GM19438 (cell line): ENCODE measurements around the gene PACC1.
"Not testable (repeated sequence)": the region's sequence is repeated elsewhere in the genome, so short reads cannot be mapped to it uniquely, and the experiment has no call there.

Experiments
- ATAC-seq: cut with Tn5 transposase; IDR thresholded peaks from one replicate; pipeline ENCODE4 v1.9.1; 2021; ENCODE audit warnings: low read depth; ENCODE audit not compliant: unreplicated experiment

PACC1 gene

DNA sequence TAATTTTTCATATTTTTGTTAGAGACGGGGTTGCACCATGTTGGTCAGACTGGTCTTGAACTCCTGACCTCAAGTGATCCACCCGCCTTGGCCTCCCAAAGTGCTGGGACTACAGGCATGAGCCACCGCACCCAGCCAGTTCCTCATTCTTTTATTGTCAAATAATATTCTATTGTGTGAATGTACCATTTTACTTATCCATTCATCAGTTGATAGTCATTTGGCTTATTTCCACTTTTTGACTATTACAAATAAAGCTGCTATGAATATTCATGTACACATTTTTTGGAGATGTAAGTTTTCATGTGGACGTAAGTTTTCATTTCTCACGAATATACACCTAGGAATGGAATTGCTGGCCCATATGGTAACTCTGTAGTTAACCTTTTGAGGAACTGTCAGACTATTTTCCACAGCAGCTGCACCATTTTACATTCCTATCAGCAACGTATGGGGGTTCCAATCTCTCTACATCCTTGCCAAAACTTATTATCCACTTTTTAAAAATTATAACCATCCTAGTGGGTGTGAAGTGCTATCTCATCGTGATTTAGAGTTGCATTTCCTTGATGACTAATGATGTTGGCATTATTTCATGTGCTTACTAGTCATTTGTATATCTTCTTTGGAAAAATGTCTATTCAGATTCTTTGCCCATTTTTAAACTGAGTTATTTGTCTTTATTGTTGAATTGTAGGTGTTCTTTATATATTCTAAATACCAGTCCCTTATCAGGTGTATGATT lies 12.7 kb downstream of the PACC1 start:
- ATAC-seq, result no peak

- no peak for ATAC-seq
Observed at GRCh38 chr1:212401042-212401441, 13.6 kb downstream of the PACC1 start.

GRCh38 chr1:212397171-212397570 lies 17.5 kb downstream of the PACC1 start:
- ATAC-seq, result no peak

GRCh38 chr1:212396638-212397037 lies 18.0 kb downstream of the PACC1 start:
- ATAC-seq, result no peak

DNA sequence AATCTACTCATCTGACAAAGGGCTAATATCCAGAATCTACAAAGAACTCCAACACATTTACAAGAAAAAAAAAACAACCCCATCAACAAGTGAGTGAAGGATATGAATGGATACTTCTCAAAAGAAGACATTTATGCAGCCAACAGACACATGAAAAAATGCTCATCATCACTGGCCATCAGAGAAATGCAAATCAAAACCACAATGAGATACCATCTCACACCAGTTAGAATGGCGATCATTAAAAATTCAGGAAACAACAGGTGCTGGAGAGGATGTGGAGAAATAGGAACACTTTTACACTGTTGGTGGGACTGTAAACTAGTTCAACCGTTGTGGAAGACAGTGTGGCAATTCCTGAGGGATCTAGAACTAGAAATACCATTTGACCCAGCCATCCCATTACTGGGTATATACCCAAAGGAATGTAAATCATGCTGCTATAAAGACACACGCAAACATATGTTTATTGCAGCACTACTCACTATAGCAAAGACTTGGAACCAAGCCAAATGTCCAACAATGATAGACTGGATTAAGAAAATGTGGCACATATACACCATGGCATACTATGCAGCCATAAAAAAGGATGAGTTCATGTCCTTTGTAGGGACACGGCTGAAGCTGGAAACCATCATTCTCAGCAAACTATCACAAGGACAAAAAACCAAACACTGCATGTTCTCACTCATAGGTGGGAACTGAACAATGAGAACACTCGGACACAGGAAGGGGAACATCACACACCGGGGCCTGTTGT lies 18.8 kb downstream of the PACC1 start:
- ATAC-seq, result not testable (repeated sequence)

DNA sequence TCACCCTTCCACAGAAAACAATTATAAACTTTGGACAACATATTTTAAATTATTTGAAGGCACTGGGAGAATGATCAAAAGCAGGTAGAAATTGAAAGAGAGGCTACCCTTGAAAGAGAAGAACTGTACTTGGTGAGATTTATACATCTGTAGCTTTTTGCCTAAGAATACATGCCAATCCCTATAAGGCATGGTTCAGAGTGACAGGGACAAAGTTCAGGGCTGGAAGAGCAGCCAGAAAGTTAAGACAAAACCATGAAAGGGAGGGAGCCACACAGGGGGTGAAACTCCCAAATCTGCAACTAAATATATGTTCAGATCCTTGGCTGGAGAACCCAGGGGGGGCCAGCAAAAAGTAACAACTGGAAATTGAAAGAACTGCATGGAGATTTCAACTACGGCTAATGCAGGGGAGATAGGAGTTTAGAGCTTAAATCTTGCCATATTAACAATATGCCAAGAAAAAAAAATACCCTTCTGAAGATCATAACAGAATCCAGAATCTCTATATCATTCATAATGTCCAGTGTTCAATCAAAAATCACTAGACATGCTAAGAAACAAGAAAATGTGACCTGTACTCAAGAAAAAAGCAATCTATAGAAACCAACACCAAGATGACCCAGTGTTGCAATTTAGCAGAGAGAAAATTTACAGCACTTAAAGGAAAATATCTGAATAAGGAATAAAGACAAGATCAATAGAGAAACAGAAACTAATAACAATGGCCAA lies 25.5 kb downstream of the PACC1 start:
- no peak for ATAC-seq

DNA sequence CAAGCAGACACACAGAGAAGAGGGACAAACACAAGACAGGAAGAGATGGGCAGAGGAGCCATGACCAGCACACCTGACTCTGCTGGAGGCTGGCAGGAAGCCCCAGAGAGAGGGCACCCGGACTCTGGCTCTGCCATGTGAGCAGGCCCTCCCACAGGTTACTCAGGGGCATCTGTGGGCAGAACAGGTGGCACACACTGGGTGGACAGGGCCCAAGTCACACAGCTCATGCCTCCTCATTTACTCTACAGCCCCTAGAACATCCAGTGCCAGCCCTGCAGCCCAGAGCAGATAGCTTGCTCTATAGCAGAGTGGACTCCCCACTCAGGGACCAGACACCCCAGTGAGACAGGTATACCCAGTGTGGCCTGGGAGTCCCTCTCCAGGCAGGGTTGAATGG lies 28.7 kb downstream of the PACC1 start:
- no peak for ATAC-seq

- ATAC-seq, result no peak
Observed at GRCh38 chr1:212381397-212382035, 33.2 kb downstream of the PACC1 start.

- no peak for ATAC-seq
Observed at GRCh38 chr1:212379366-212379765, 35.3 kb downstream of the PACC1 start.

- no peak for ATAC-seq
Observed at GRCh38 chr1:212377644-212378043, 37.0 kb downstream of the PACC1 start.

DNA sequence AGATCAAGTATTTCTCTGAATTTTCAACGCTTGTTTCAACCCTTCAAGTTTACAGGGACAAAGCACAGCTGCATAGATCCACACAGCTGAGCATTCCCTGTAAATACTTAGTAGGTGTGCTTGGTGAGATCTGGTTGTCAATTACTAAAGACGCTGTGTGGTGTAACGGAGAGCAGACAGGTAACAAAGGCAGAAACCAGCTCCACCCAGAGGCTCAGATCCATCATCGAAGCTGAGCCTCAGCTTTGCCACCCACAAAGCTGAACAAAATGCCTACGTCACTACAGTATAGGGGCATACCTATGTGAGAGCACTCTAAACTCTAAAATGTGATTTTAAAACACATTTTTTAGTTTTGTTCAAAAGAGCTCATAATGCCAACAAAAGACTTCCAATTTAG lies 38.7 kb downstream of the PACC1 start:
- ATAC-seq, result no peak

DNA sequence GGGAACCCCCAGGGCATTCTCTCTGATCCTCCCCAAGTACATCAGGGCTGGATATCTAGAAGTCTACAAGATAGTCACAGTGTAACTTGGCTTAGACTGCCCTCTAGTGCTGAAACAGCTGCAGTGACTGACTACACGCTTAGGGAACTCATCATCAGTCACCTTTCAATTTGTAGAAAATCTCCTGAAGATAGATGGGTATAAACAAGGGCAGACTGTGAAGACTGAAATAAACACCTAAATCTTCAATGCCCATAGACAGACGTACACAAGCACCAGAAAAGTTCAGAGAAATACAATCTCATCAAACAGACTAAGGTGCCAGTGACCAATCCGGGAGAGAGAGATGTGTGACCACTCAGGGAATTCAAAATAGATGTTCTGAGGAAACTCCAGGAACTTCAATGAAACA lies 46.6 kb downstream of the PACC1 start:
- ATAC-seq, result no peak

DNA sequence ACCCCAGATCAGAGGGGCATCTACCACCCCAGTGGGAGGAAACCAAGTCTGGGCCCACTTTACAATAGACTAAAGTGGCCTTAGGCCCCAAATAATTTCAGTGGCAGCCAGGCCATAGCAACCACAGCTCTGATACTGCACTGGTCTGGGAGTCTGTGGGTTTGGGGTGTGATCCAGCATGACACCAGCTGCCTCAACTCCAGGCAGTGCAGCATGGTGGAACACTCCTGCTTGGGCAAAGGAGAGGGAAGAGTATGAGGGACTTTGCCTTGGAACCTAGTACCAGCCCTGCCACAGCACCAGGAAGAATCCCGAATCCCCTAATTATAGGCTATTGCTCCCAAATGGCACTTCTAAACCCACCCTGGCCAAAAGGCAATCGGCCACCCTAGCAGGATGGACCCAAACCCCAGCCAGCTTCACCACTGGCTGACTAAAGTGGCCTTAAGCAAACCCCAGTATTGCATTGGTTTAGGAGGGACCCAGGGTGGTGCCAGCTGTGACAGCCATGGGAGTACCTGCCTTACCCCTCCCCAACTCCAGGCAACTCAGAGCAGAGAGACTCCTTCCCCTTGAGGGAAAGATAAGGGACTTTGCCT lies 47.1 kb downstream of the PACC1 start:
- ATAC-seq, result no peak

GRCh38 chr1:212366901-212367300 lies 47.8 kb downstream of the PACC1 start:
- no peak for ATAC-seq

DNA sequence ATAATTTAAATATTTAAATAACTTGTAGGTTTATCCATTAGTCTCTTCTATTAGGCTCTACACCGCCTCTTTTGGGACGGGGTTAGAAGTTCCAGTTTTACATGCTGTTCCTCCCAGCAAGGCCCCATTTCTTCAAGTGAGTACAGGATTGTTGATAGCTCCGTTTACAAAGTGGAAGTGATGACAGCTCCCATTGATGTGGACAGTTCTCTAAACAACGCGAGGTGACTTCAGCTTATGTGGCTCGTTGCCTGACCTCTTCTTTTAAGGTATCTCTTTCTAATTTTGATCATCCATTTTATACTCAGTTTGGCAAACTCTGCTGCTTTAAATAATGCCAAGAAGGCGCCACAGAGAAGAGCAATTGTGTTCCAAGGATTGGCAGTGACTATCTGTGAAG lies 49.7 kb downstream of the PACC1 start:
- ATAC-seq, result no peak

GRCh38 chr1:212359794-212360479 lies 54.7 kb downstream of the PACC1 start:
- no peak for ATAC-seq

GRCh38 chr1:212355230-212355969 lies 59.3 kb downstream of the PACC1 start:
- no peak for ATAC-seq

DNA sequence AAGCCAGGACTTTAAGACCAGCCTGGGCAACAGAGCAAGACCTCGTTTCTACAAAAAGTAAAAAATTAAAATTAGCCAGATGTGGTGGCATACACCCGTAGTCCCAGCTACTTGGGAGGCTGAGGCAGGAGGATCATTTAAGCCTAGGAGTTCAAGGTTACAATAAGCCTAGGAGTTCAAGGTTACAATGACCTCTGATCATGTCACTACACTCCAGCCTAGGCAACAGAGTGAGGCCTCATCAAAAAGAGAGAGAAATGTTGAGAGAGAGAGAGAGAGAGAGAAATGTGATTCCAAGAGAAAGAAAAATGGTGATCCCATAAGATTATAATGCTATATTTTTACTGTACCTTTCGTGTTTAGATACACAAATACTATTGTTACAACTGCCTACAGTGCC lies 60.2 kb downstream of the PACC1 start:
- ATAC-seq, result no peak

GRCh38 chr1:212353181-212353580 lies 61.5 kb downstream of the PACC1 start:
- ATAC-seq, result no peak
